Measurements from ENCODE around the gene TRMT61B. TPM values are rescaled to one million over a fixed set of nuclear protein-coding genes. Genes with fewer than 3 reads are reported as not detected.
A peak's percentile ranks its signal among the peaks of the same experiment; 100 is the strongest.

Gene TRMT61B
- total and polyA plus RNA-seq, 2 donors: 11.3 to 42.4 TPM

DNA sequence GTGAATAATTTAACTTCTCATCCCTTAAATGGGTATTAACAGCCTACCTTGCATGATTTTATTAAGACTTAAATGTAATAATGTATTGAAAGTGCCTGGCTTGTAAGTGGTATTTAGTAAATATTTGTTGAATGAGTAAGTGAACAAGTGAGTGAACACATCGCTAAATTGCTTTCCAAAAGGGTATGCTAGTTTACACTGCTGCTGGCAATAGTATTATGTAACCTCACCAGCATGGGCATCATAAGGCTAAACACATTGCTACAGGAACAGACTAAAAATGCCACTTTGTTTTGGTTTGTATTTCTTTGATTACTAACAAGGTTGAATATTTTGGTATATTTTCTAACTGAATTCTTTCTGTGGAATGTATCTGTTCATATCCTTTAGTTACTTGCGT is 34.2 kb upstream of the TRMT61B start:
- Histone ChIP-seq H3K4me1 (ENCODE audit: control insufficient read depth in 2 of 2, insufficient read depth in 2 of 2, low read length in 2 of 2) (no peaks in the 10 kb centered on the region), H3K27ac (ENCODE audit: low read depth in 1 of 2, low read length in 1 of 2) (no peak overlapping the region), H3K4me3 (ENCODE audit: low read length in 2 of 2) (no peak overlapping the region), H3K9me3 (ENCODE audit: control insufficient read depth in 2 of 2, insufficient read depth in 1 of 2, low read length in 1 of 2) (no peaks in the 10 kb centered on the region), H3K36me3 (ENCODE audit: control insufficient read depth in 2 of 2, insufficient read depth in 2 of 2, low read length in 1 of 2) (peaks cover 28 to 52% of the 10 kb centered on the region in 2 donors), H3K27me3 (ENCODE audit: control insufficient read depth in 2 of 2, insufficient read depth in 1 of 2, low read length in 1 of 2) (no peaks in the 10 kb centered on the region)
- DNase-seq (ENCODE audit: low read depth in 6 of 9, low spot score in 9 of 9): no peak
- 88% methylated on average over 2 of the region's 2 CpGs for WGBS

DNA sequence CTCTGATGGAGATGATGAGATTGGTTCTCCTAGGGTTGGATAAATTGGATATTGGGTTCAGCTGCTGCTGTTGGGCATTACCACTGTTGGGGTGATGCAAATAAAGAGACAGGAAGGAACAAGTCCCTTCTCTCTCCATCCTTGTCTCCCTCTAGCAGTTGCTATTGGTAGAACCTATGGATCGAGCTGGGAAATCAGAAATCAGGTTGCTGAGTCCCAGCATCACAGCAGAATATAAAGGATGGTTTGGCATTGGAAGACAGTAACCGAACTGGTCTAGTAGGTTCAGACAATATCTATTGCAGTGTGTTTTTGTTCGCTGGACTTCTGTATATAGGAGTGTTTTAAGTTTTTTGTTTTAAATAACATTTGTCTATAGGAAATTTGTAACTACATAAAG is 32.5 kb upstream of the TRMT61B start:
- no peak overlapping the region for H3K4me3 ChIP-seq (ENCODE audit: low read length in 2 of 2)
- no peak overlapping the region for H3K27ac ChIP-seq (ENCODE audit: low read depth in 1 of 2, low read length in 1 of 2)
- H3K9me3 ChIP-seq (ENCODE audit: control insufficient read depth in 2 of 2, insufficient read depth in 1 of 2, low read length in 1 of 2): no peaks in the 10 kb centered on the region
- no peaks in the 10 kb centered on the region for H3K27me3 ChIP-seq (ENCODE audit: control insufficient read depth in 2 of 2, insufficient read depth in 1 of 2, low read length in 1 of 2)
- H3K4me1 ChIP-seq (ENCODE audit: control insufficient read depth in 2 of 2, insufficient read depth in 2 of 2, low read length in 2 of 2): peaks cover 0 to 4% of the 10 kb centered on the region in 2 donors
- 98% methylated on average over 3 of the region's 3 CpGs for WGBS
- no peak for DNase-seq (ENCODE audit: low read depth in 6 of 9, low spot score in 9 of 9)
- peaks cover 22 to 40% of the 10 kb centered on the region in 2 donors for H3K36me3 ChIP-seq (ENCODE audit: control insufficient read depth in 2 of 2, insufficient read depth in 2 of 2, low read length in 1 of 2)

DNA sequence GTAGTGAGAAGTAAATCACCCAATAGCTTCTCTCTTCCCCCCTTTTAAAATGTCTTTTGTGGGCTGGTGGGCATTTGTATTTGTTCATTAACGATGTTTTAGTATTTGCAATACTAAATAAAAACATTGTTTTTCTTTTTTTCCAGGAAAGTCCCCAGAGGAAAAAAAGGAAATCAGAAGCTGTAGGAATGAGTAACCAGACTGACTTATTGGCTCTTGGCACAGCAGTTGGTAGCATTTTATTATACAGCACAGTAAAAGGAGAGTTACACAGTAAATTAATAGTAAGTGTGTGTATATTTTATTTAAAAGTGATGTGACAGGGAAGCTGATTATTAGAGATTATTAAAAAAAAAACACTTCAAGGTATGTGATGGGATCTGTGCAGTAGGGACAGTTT is 31.7 kb upstream of the TRMT61B start:
- DNase-seq (ENCODE audit: low read depth in 6 of 9, low spot score in 9 of 9): no peak
- WGBS: 96% methylated on average over 1 of the region's 1 CpG
- H3K4me1 ChIP-seq (ENCODE audit: control insufficient read depth in 2 of 2, insufficient read depth in 2 of 2, low read length in 2 of 2): peaks cover 0 to 4% of the 10 kb centered on the region in 2 donors
- no peak overlapping the region for H3K27ac ChIP-seq (ENCODE audit: low read depth in 1 of 2, low read length in 1 of 2)
- no peaks in the 10 kb centered on the region for H3K27me3 ChIP-seq (ENCODE audit: control insufficient read depth in 2 of 2, insufficient read depth in 1 of 2, low read length in 1 of 2)
- no peak overlapping the region for H3K4me3 ChIP-seq (ENCODE audit: low read length in 2 of 2)
- H3K36me3 ChIP-seq (ENCODE audit: control insufficient read depth in 2 of 2, insufficient read depth in 2 of 2, low read length in 1 of 2): peaks cover 16 to 35% of the 10 kb centered on the region in 2 donors
- H3K9me3 ChIP-seq (ENCODE audit: control insufficient read depth in 2 of 2, insufficient read depth in 1 of 2, low read length in 1 of 2): no peaks in the 10 kb centered on the region

DNA sequence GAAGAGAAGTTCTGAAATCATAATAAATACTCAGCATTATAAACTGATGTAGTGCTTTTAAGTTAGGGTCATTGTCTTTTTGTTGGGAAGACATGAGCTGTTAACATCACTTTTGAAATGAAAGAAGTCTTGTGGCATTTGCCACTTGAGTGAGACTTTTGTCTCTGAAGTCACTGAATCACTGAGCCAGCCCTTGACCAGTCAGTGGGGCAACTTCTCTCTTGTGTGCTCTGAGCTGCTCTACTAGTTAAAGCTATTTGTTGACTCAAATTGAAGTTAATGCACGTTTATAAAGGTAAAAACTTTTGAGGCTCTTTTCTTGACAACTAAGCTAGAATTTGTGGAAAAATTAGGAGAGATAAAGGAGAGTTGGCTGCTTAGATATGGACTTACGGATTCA is 31.1 kb upstream of the TRMT61B start:
- WGBS: 83% methylated on average over 2 of the region's 2 CpGs

GRCh38 chr2:28898048-28898447 is 27.9 kb upstream of the TRMT61B start:
- Histone ChIP-seq H3K4me3 (ENCODE audit: low read length in 2 of 2) (no peak overlapping the region), H3K4me1 (ENCODE audit: control insufficient read depth in 2 of 2, insufficient read depth in 2 of 2, low read length in 2 of 2) (peaks cover 7 to 10% of the 10 kb centered on the region in 2 donors), H3K27ac (ENCODE audit: low read depth in 1 of 2, low read length in 1 of 2) (no peak overlapping the region), H3K36me3 (ENCODE audit: control insufficient read depth in 2 of 2, insufficient read depth in 2 of 2, low read length in 1 of 2) (peaks cover 5 to 13% of the 10 kb centered on the region in 2 donors), H3K27me3 (ENCODE audit: control insufficient read depth in 2 of 2, insufficient read depth in 1 of 2, low read length in 1 of 2) (no peaks in the 10 kb centered on the region), H3K9me3 (ENCODE audit: control insufficient read depth in 2 of 2, insufficient read depth in 1 of 2, low read length in 1 of 2) (peaks cover 0 to 6% of the 10 kb centered on the region in 2 donors)
- WGBS: 83% methylated on average over 1 of the region's 1 CpG
- DNase-seq (ENCODE audit: low read depth in 6 of 9, low spot score in 9 of 9): no peak

More for the DNA sequence above, 31.1 kb upstream of the TRMT61B start:
- Histone ChIP-seq H3K4me3 (ENCODE audit: low read length in 2 of 2) (no peak overlapping the region), H3K36me3 (ENCODE audit: control insufficient read depth in 2 of 2, insufficient read depth in 2 of 2, low read length in 1 of 2) (peaks cover 11 to 28% of the 10 kb centered on the region in 2 donors), H3K27me3 (ENCODE audit: control insufficient read depth in 2 of 2, insufficient read depth in 1 of 2, low read length in 1 of 2) (no peaks in the 10 kb centered on the region), H3K9me3 (ENCODE audit: control insufficient read depth in 2 of 2, insufficient read depth in 1 of 2, low read length in 1 of 2) (no peaks in the 10 kb centered on the region), H3K27ac (ENCODE audit: low read depth in 1 of 2, low read length in 1 of 2) (no peak overlapping the region), H3K4me1 (ENCODE audit: control insufficient read depth in 2 of 2, insufficient read depth in 2 of 2, low read length in 2 of 2) (peaks cover 0 to 4% of the 10 kb centered on the region in 2 donors)
- no peak for DNase-seq (ENCODE audit: low read depth in 6 of 9, low spot score in 9 of 9)

- no peak overlapping the region for H3K4me3 ChIP-seq (ENCODE audit: low read length in 2 of 2)
- WGBS: 96% methylated on average over 2 of the region's 2 CpGs
Observed at GRCh38 chr2:28896906-28897305, 26.8 kb upstream of the TRMT61B start.

GRCh38 chr2:28895189-28895893 is 25.2 kb upstream of the TRMT61B start:
- Histone ChIP-seq H3K9me3 (ENCODE audit: control insufficient read depth in 2 of 2, insufficient read depth in 1 of 2, low read length in 1 of 2) (peaks cover 0 to 6% of the 10 kb centered on the region in 2 donors), H3K4me1 (ENCODE audit: control insufficient read depth in 2 of 2, insufficient read depth in 2 of 2, low read length in 2 of 2) (peaks cover 7 to 10% of the 10 kb centered on the region in 2 donors), H3K27ac (ENCODE audit: low read depth in 1 of 2, low read length in 1 of 2) (peak overlapping the region; percentile 52 to 84), H3K36me3 (ENCODE audit: control insufficient read depth in 2 of 2, insufficient read depth in 2 of 2, low read length in 1 of 2) (no peaks in the 10 kb centered on the region), H3K4me3 (ENCODE audit: low read length in 2 of 2) (peak overlapping the region; percentile 78 to 83), H3K27me3 (ENCODE audit: control insufficient read depth in 2 of 2, insufficient read depth in 1 of 2, low read length in 1 of 2) (peaks cover 0 to 2% of the 10 kb centered on the region in 2 donors)
- DNase-seq (ENCODE audit: low read depth in 6 of 9, low spot score in 9 of 9): peak in 8 of 9 donors; percentile 4 to 47 (median 18)
- under 1% methylated on average over 19 of the region's 19 CpGs for WGBS

More at GRCh38 chr2:28896906-28897305, 26.8 kb upstream of the TRMT61B start:
- H3K9me3 ChIP-seq (ENCODE audit: control insufficient read depth in 2 of 2, insufficient read depth in 1 of 2, low read length in 1 of 2): peaks cover 0 to 6% of the 10 kb centered on the region in 2 donors
- no peak for DNase-seq (ENCODE audit: low read depth in 6 of 9, low spot score in 9 of 9)
- peaks cover 7 to 10% of the 10 kb centered on the region in 2 donors for H3K4me1 ChIP-seq (ENCODE audit: control insufficient read depth in 2 of 2, insufficient read depth in 2 of 2, low read length in 2 of 2)
- peaks cover 0 to 2% of the 10 kb centered on the region in 2 donors for H3K27me3 ChIP-seq (ENCODE audit: control insufficient read depth in 2 of 2, insufficient read depth in 1 of 2, low read length in 1 of 2)
- H3K27ac ChIP-seq (ENCODE audit: low read depth in 1 of 2, low read length in 1 of 2): no peak overlapping the region
- H3K36me3 ChIP-seq (ENCODE audit: control insufficient read depth in 2 of 2, insufficient read depth in 2 of 2, low read length in 1 of 2): peaks cover 0 to 5% of the 10 kb centered on the region in 2 donors

- Histone ChIP-seq H3K27ac (ENCODE audit: low read depth in 1 of 2, low read length in 1 of 2) (peak within 1 kb of the TSS; percentile 52 to 84), H3K4me3 (ENCODE audit: low read length in 2 of 2) (peak within 1 kb of the TSS; percentile 78 to 83), H3K9me3 (ENCODE audit: control insufficient read depth in 2 of 2, insufficient read depth in 1 of 2, low read length in 1 of 2) (peaks cover 0 to 6% of the 10 kb centered on the region in 2 donors), H3K36me3 (ENCODE audit: control insufficient read depth in 2 of 2, insufficient read depth in 2 of 2, low read length in 1 of 2) (no peaks in the 10 kb centered on the region), H3K27me3 (ENCODE audit: control insufficient read depth in 2 of 2, insufficient read depth in 1 of 2, low read length in 1 of 2) (peaks cover 2 to 3% of the 10 kb centered on the region in 2 donors), H3K4me1 (ENCODE audit: control insufficient read depth in 2 of 2, insufficient read depth in 2 of 2, low read length in 2 of 2) (peaks cover 7 to 10% of the 10 kb centered on the region in 2 donors)
- WGBS: under 1% methylated on average over 79 of the region's 79 CpGs
- DNase-seq (ENCODE audit: low read depth in 6 of 9, low spot score in 9 of 9): peak; percentile 87 to 98 (median 95)
Observed at GRCh38 chr2:28894470-28895188, 24.5 kb upstream of the TRMT61B start, which contains the start of gene WDR43. Gene WDR43 (plus strand): TSS chr2:28894667. CDS start chr2:28894699, 32 bp downstream.

GRCh38 chr2:28893488-28893887 is 23.4 kb upstream of the TRMT61B start:
- DNase-seq (ENCODE audit: low read depth in 6 of 9, low spot score in 9 of 9): no peak
- Histone ChIP-seq H3K27ac (ENCODE audit: low read depth in 1 of 2, low read length in 1 of 2) (no peak overlapping the region), H3K4me3 (ENCODE audit: low read length in 2 of 2) (no peak overlapping the region), H3K36me3 (ENCODE audit: control insufficient read depth in 2 of 2, insufficient read depth in 2 of 2, low read length in 1 of 2) (no peaks in the 10 kb centered on the region), H3K27me3 (ENCODE audit: control insufficient read depth in 2 of 2, insufficient read depth in 1 of 2, low read length in 1 of 2) (peaks cover 2 to 3% of the 10 kb centered on the region in 2 donors), H3K4me1 (ENCODE audit: control insufficient read depth in 2 of 2, insufficient read depth in 2 of 2, low read length in 2 of 2) (peaks cover 7 to 10% of the 10 kb centered on the region in 2 donors), H3K9me3 (ENCODE audit: control insufficient read depth in 2 of 2, insufficient read depth in 1 of 2, low read length in 1 of 2) (peaks cover 0 to 6% of the 10 kb centered on the region in 2 donors)
- 97% methylated on average over 21 of the region's 21 CpGs for WGBS
